HG03108 (cell line): ENCODE results near the gene SPIN1.
"Not testable (repeated sequence)": the region's sequence is repeated elsewhere in the genome, so short reads cannot be mapped to it uniquely, and the experiment has no call there.

Experiments used
- ATAC-seq: cut with Tn5 transposase; IDR thresholded peaks from one replicate; pipeline ENCODE4 v1.9.1; 2021; ENCODE audit warnings: moderate library complexity; ENCODE audit not compliant: unreplicated experiment

SPIN1 gene

DNA sequence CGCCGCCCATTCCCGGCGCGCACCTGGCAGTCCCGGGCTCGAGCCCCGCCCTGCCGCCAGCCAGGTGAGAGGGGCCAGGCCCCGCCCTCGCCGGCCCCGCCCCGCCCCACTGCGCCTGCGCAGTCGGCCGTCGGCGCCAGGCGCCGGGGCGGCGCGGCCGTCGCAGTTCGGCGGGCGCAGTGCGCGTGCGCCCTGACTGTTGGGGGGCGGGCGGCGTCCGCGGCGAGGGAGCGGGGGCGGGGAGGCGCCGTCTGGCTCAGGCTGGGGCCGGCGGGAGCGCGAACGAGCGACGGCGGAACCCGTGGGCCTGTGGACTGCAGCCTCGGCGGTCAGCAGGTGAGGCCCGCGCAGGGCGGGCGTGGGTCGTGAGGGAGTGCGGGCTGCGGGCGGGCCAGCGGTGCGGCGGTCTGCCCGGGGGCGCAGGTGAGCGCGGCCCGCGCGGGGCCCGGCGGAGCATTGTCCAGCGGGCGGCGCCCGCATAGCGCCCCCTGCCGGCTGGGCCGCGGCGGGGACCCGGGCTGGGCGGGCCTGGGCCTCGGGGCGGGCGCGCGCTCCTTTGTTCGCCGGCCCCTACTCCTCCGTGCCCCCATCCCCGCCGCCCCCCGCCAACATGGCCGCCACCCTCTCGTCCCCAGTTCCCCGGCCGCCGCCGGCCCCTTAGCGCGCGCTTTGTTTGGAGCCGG is at the start of gene SPIN1:
Gene SPIN1, plus strand, starts transcription at position 242 of the 683 bp plus-strand sequence. CDS start 38,096 bp downstream, outside the sequence.
- ATAC-seq: peak; percentile 84

- ATAC-seq: no peak
Measured at GRCh38 chr9:88339317-88339716, 48.9 kb upstream of the SPIN1 start.

DNA sequence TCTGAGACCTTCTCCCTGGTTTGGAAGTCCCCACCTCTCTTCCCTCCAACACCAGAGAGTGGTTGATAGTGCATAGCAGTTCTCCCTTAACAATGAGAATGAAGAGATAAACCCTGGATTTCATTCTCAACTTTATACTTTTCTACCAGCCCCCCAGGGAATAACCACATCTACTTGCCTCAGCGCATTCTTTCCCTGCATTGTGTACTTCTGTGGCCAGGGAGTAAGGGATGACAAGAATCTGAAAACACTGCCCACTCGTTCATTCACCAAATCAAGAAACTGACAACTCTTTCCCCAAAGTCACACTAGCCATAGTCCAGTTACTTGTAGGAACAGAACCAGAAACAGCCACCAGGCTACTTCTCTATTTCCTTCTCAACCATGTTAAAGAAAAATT is 46.0 kb upstream of the SPIN1 start:
- ATAC-seq: no peak

DNA sequence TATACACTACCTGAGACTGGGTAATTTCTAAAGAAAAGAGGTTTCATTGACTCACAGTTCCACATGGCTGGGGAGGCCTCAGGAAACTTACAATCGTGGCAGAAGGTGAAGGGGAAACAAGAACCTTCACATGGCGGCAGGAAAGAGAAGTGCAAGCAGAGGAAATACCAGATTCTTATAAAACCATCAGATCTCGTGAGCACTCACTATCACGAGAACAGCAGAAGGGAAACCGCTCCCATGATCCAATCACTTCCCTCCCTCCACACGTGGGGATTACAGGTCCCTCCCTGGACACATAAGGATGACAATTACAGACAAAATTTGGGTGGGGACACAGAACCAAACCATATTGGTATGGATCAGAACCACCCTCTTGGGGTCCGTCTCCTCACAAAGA is 44.2 kb upstream of the SPIN1 start:
- ATAC-seq: no peak

DNA sequence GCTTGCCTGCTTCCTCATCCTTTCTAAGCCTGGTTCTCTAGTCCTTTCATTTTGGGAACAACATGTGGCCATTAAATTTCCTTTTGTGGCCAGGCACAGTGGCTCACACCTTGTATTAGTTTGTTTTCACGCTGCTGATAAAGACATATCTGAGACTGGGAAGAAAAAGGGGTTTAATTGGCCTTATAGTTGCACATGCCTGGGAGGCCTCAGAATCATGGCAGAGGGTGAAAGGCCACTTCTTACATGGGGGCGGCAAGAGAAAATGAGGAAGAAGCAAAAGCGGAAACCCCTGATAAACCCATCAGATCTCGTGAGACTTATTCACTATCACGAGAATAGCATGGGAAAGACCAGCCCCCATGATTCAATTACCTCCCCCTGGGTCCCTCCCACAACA is 37.9 kb upstream of the SPIN1 start:
- ATAC-seq: not testable (repeated sequence)

- no peak for ATAC-seq
Measured at GRCh38 chr9:88355166-88355565, 33.1 kb upstream of the SPIN1 start.

- not testable (repeated sequence) for ATAC-seq
Measured at GRCh38 chr9:88357250-88357649, 31.0 kb upstream of the SPIN1 start.

GRCh38 chr9:88358723-88359122 is 29.5 kb upstream of the SPIN1 start:
- no peak for ATAC-seq

DNA sequence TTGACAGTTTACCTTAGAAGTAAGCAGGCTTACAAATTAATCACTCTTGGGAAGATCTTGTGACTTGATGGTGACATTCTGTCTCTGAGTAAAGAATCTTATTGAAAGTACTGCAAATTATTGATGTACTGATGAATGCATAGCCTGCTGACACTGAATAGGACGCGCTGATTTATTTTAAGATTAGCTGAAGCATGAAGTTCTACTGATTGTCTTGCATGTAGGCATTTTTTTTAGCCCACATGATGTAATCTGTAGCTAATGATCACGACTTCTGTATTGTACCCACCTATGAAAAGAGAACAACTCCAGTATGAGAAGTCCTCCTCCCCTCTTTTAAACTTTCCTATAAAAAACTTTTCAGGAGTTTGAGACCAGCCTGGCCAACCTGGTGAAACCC is 28.3 kb upstream of the SPIN1 start:
- no peak for ATAC-seq

DNA sequence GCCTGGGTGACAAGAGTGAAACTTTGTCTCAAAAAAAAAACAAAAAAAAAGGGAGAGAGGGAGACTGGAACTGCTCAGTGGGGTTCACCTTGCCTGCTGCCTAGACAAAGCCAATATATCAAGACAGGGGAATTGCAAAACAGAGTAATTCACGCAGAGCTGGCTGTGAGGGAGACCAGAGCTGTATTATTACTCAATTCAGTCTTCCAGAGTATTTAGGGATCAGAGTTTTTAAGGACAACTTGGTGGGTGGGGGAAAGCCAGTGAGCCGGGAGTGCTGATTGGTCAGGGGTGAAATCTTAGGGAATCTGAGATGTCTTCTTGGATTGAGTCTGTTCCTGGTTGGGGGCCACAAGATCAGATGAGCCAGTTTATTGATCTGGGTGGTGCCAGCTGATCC is 25.6 kb upstream of the SPIN1 start:
- ATAC-seq: no peak

DNA sequence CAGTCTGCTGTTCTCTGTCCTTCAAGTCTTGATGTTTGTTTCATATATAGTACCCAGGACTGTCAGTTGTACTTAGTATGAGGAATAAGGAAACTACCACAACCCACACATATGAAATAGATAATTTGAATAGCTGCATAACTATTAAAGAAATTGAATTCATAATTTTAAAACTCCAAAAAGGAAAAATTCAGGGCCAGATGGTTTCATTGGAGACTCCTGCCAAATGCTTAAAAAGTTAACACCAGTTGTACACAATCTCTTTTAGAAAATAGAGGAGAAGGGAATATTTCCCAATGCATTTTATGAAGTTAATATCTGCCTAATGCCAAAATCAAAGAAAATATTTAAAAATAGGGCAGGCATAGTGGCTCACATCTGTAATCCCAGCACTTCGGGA is 24.6 kb upstream of the SPIN1 start:
- ATAC-seq: no peak

DNA sequence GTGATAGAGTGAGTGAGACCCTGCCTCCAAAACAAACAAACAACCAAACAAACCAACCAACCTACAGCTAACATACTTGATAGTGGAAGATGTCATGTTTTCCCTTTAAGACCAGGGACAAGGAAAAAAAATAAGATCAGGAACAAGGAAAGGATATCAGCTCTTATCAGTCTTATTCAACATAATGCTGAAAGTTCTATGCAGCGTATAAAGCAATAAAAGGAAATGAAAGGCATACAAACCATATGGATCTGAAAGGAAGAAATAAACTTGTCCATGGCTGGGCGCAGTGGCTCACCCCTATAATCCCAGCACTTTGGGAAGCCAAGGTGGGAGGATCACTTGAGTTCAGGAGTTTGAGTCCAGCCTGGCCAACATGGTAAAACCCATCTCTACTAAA is 23.5 kb upstream of the SPIN1 start:
- ATAC-seq: no peak

- ATAC-seq: no peak
Measured at GRCh38 chr9:88370346-88370745, 17.9 kb upstream of the SPIN1 start.

GRCh38 chr9:88372103-88372654 is 16.1 kb upstream of the SPIN1 start:
- no peak for ATAC-seq

- no peak for ATAC-seq
Measured at GRCh38 chr9:88373045-88373444, 15.2 kb upstream of the SPIN1 start.

DNA sequence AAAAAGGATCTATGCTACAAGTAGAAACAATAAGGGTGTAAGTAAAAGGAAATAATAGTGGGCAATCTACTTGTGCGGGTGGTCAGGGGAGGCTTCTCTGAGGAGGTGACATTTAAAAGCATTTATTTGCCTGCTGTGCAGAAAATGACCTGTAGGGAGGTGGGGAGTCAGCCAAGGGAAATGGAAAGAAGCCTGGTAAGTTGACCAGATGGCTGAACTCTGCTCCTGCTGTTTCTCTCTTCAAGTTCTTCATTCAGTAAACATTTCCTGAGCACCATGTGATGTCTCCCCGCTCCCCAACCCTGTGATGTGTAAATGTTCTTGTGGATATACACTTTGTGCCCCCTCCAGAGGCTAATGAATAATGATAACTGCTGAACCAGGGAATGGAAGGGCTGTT is 9.9 kb upstream of the SPIN1 start:
- ATAC-seq: no peak

GRCh38 chr9:88379352-88379751 is 8.9 kb upstream of the SPIN1 start:
- no peak for ATAC-seq

GRCh38 chr9:88380118-88380517 is 8.1 kb upstream of the SPIN1 start:
- no peak for ATAC-seq

DNA sequence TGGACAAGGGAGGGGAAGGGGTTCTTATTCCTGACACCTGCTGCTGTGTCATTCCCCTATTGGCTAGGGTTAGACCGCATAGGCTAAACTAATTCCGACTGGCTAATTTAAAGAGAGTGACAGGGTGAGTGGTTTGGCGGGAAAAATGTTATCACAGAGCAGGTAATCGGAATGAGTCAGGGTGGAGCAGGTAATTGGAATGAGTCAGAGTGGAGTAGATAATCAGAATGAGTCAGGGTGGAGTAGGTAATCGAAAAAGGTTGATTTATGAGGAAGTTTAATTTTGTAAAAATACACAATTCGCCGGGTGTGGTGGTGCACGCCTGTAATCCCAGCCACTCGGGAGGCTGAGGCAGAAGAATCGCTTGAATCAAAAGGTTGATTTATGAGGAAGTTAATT is 6.9 kb upstream of the SPIN1 start:
- ATAC-seq: not testable (repeated sequence)

DNA sequence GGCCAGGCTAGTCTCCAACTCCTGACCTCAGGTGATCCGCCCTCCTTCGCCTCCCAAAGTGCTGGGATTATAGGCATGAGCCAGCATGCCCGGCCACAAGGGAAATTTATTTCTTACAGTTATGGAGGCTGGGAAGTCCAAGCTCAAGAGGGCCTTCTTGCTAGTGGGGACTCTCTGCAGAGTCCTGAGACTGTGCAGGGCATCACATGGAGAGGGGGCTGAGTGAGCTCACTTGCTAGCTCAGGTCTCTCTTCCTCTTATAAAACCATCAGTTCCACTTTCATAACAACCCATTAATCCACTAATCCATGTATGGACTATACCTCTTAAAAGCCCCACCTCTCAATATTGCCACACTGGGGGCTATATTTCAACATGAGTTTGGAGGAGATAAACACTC is 5.1 kb upstream of the SPIN1 start:
- ATAC-seq: no peak

DNA sequence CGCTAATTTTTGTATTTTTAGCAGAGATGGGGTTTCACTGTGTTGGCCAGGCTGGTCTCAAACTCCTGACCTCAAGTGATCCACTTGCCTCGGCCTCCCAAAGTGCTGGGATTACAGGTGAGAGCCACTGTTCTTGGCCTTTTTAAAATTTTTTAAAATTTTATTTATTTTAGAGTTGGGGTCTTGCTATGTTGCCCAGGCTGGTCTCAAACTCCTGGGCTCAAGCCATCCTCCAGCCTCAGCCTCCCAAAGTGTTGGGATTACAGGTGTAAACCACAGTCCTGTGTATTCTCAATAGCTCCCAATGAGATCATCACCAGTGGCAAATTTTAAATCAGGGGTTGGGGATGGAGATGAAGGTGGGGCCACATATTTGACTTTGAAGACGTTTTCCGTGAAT is 2.1 kb upstream of the SPIN1 start:
- not testable (repeated sequence) for ATAC-seq

GRCh38 chr9:88387036-88387551 is 1.1 kb upstream of the SPIN1 start:
- ATAC-seq: no peak
